GM10266 (cell line): ENCODE data around the gene PYGO2.
A peak's percentile ranks its signal among the peaks of the same experiment; 100 is the strongest.

Experiments used
- DNase-seq: peaks from one replicate; pipeline ENCODE4 v3.0.0; 2012; ENCODE audit errors: extremely low spot score
- CTCF ChIP-seq: IDR thresholded peaks from 2 replicates; pipeline ENCODE4 v1.5.1; 2012; ENCODE audit warnings: mild to moderate bottlenecking, low read depth; ENCODE audit not compliant: control insufficient read depth, insufficient read depth; ENCODE audit errors: missing control alignments

PYGO2 gene

GRCh38 chr1:154948079-154948478 is 13.5 kb downstream of the PYGO2 start:
- TF ChIP-seq CTCF, result no peak
- DNase-seq, result no peak

- no peak for DNase-seq
- TF ChIP-seq CTCF, result no peak
Observed at GRCh38 chr1:154945962-154946850, 15.4 kb downstream of the PYGO2 start.

- TF ChIP-seq CTCF, result no peak
- DNase-seq, result no peak
Observed at GRCh38 chr1:154945160-154945961, 16.2 kb downstream of the PYGO2 start.

- no peak for DNase-seq
- TF ChIP-seq CTCF, result no peak
Observed at GRCh38 chr1:154944401-154945159, 17.0 kb downstream of the PYGO2 start.

GRCh38 chr1:154943649-154944400 is 17.8 kb downstream of the PYGO2 start:
- peak; percentile 67 for DNase-seq
- peak; percentile 90 for TF ChIP-seq CTCF

- no peak for TF ChIP-seq CTCF
- DNase-seq, result no peak
Observed at GRCh38 chr1:154941333-154942013, 20.1 kb downstream of the PYGO2 start.
